Left forelimb (tissue), 1 donor: Measurements from ENCODE around the gene VAV3.

Source experiments
- DNase-seq: peaks from one replicate; pipeline ENCODE4 v3.0.0-alpha.2; 2018; ENCODE audit warnings: low spot score

The VAV3 gene

DNA sequence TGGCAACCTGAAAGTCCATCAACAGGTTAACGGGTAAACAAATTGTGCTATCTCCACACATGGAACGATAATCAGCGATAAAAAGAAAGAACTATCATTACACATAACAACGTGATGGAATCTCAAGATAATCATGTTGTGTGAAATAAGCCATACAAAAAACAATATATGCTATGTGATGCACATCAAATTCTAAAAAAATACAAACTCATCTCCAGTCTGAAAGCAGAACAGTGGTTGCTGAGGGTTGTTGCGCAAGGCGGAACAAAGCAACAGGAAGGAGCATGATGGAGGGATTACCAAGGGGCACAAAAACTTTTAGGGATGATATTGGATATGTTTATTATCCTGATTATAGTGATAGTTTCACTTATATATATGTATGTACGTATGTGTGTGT is 324.8 kb downstream of the VAV3 start:
- DNase-seq, result no peak

DNA sequence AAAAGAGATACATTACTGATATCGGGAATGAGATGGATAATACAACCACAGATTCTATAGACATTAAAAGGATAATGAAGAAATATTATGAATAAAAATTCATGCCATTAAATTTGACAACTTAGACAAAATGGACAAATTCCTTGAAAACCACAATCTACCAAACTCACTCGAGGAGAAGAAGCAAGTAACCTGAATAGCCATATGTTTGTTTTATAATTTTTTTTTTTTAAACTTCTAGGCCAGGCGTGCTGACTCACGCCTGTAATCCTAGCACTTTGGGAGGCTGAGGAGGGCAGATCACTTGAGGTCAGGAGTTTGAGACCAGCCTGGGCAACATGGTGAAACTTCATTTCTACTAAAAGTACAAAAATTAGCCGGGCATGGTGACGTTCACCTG is 327.9 kb downstream of the VAV3 start:
- DNase-seq, result no peak

DNA sequence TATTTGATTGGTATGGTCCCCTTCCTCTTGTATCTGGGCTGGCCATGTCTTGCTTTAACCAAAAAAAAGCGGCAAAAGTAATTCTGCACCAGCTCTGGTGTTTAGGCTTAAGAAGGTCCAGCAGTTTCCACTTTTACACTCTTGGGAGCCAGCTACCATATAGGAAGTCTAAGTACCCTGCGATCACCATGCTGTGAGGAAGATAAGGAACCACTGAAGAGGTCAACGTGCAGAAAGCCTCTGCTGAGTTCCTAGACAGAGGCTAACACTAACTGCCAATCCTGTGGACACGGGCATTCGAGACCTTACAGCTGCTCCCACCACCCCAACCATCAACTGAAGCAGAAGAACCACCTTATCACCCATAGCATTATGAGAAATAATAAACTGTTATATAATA is 331.4 kb downstream of the VAV3 start:
- no peak for DNase-seq

DNA sequence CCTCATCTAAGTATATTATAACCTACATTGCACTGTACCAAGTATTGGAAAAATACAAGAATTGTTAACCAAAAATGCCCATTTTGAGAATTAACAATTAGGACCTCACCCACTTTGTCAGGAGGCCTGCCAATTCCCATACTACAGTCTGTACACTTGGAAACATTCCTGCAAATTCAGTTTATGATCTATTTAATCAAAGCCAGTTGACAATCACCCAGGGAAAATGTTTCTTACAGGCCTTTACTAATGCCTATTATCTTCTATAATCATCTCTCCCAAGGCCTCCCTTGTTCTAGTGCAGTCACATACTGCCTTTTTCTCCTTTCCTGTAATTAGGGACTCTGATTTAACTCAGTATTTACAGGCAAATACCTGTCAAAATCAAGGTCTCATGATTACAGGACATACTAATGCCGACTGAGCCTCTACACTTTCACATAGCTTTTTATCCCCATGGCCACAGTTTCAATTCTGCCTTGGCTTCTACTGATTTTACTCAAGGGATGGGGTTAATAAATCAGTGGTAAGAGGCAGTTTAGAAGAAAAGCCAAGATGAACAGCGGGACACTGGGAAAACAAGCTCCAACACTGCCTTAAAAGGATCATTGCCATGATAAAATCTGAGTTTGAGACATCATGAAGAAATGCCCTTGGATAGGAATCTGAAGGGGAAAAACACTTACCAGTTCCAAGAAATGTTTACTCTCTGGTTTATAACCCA is 338.7 kb downstream of the VAV3 start:
- DNase-seq, result no peak

DNA sequence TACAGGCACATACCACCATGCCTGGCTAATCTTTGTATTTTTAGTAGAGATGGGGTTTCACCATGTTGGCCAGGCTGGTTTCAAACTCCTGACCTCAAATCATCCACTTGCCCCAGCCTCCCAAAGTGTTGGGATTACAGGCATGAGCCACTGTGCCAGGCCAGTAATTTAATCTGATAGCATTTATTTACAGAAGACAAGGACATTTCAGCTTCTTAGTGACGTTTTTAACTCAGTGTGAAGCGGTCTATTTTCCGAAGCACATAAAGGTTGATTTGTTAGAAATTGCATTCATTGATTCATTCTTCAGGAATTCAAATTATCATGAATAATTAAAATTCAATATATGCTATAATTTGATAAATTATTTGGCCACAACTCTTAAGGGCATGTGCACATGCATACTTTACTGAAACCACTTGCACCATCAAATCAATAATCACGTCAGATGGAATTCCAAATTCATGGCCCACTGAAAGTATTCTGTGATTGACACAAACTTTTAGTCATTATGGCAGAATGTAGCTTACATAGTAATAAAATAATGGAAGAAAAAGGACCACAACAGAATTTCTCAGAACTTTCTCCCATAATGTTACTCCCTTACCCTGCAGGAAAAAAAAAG is 339.5 kb downstream of the VAV3 start:
- DNase-seq, result no peak

DNA sequence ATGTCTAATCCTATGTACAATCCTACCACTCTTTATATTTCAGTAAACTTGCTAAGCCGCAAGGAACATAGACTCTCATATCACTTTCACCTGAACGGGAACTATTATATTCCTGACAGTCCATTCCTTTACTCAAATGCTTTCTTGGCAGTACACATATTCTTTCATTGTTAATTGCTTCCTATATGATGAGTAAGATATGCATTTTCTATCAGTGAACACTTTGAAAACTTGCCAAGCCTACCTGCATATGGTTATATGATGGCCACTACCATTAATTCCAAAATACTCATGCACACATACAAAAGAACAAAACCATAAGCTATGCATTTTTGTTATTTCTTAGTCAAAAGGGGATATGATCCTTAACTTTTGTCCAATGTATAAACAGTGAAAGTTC is 341.5 kb downstream of the VAV3 start:
- no peak for DNase-seq

DNA sequence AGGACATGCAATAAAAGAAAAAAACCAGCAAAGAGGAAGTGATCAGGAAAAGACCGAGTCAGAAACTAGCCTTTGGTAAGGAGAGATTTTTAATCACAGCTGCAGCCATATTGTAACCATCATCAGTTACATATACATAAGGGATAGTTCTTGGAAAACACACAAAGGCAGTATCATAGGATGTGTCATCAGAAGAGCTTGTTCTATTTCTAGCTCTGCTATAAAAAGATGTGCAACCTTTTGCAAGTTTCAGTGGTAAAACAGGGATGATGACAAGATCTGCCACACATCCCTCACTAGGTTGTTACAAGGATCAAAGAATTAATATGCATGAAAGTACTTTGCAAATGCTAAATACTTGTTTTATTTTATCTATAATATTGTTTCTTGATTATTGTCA is 342.0 kb downstream of the VAV3 start:
- no peak for DNase-seq

DNA sequence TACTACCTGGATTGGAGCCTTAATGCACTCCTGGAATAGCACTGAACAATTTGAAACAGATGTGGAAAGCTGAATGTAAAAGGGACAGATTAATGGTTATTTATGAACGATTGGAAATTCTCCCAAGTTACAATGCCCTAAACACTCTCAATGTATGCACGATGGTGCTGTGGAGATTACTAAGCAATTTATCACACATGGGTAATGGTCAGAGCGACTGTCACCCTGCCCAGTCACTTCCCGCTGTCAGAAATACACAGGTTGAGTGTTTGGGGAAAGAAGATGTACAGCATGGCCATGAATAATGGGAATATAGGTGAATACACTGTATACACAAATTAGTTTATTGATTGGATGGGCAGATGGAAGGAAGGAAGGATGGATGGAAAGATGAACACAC is 342.4 kb downstream of the VAV3 start:
- no peak for DNase-seq

DNA sequence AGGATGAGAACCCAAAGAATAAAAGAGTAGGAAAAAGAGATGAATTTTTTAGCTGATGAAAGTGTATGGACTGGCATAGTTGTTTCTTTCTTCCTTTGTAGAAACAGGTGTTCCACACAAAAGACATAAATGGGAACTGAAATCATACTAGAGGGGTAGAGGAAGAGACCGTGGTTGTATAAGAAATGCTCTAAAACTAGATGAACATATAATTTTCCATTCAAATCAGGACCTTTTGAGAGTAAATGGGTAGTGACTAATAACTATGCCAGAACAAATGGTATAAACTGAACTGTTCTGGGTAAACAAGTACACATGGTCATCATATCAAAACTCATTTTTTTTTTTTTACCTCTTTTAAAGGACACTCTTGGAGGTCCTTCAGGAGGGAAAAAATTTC is 344.2 kb downstream of the VAV3 start:
- DNase-seq, result no peak

DNA sequence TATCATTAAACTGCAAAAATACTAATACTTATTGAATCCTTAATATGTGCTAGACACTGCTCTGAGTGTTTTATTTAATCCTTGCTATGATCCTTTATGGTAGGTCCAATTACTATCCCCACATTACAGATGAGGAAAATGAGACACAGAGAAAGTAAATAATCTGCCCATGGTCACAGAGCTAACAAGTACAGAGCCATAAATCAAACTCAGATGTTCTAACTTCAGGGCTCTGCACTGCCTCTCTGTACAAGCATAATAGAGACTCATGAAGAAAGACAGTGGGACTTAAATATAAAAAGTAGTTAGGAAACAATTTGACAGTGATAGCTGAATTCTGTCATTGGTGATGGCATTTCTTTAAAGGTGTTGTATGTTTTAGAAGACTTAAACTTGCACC is 346.4 kb downstream of the VAV3 start:
- no peak for DNase-seq

DNA sequence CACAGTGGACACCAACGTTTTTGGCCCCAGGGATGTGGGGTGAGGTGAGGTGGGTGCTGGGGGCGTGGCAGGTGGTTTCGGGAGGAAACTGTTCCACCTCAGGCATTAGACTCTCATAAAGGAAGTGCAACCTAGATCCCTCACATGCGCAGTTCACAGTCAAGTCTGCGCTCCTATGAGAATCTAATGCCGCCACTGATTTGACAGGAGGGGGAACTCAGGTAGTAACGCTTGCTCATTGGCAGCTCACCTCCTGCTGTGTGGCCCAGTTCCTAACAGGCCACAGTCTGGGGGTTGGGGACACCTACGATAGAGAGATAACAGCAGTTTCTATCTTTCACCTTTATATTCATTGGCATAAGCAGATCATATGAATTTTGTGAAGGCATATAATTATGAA is 347.1 kb downstream of the VAV3 start:
- no peak for DNase-seq

DNA sequence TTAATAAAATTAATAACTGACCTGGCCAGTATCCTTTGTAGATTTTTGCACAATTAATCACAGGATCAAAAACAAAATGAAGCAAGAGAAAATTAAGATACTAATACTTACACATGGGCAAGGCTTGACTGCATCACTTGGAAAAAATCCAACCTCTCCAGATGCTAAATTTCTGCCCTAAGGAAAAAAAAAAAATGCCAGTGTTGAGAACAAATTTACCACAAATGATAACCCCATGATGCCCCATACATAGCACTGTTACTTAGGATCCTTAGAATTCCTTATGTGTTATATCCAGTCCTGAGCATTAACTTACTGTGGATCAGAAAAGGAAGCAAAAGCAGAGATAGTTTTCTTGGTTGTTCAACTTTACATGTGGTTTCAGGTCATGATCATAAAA is 347.5 kb downstream of the VAV3 start:
- DNase-seq, result no peak

DNA sequence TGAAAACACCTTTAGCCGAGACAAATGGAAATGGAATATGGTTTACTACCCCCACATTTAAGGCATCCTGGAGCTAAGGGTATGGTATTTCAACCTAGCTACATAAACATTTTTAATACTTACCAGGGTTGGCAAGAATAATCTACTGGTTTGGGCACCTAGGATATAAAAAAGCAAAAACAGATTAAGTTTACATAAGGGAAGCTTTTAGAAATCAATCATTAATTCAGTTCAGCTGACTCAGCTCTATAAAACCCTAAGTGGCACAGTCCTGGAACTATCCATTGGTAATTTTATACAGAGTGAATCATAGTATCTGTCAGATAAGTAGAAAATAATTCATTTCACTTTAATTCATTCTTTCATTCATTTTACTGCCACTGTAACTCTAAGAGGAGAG is 355.2 kb downstream of the VAV3 start:
- DNase-seq, result no peak

DNA sequence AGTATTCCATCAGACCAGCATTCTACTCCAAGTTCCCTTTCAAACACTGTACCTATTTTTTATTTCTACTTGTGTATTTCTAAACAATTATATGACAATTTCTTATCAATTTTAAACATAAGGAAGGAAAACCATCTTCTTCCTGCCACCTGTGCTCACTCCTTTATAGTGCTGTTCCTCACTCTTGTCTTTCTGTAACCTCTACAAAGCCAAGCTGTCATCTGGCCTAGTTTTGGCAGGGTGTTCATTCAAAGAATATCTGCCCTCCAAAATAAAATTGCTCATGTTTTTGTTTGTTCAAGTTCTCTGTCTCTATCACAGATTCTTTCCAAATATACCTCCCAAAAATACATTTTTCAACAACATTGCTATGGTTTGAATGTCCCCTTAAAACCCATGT is 360.2 kb downstream of the VAV3 start:
- DNase-seq, result no peak

DNA sequence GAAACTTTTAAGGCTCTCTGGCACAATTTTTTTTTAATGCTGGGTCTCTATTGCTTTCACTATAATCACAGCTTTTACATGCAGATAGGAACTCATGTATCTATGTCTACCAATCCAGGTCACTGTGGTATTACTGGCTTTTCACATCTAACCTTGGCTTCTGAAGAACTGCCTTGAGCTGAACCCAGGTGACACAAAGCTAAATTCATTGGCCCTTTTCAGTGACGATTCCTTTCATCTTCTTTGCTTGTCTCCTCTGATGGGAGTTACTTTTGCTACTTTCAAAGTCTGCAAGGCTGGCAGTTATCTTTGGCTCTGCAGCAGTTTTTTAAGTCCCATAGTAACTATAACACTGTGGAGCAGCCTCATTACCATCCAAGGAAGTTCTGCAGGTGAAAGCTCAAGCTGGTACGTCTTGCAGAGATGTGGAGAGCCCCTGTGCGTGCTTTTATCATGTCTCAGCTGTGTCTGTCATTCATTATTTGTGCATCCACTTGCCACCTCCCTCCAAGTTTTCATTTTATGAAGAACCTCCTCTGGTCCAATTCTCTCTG is 364.3 kb downstream of the VAV3 start:
- no peak for DNase-seq

DNA sequence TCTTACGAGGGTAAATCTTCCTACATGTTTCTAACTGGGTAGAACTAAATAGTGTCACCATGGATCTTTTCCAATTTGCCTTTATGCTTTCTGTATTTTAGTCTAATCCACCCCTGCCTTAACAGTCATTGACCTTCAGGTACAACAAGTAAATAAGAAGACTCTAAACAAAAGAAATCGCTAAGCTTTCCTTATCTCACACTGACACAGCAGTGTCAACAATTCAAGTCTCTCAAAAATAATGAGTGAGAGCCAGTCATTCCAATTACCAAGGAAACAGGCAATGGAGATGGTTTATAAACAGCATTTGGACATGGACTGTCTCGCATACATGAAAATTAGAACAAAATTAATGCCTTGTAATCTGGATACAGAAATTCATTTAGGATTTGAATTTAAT is 365.8 kb downstream of the VAV3 start:
- DNase-seq, result no peak

DNA sequence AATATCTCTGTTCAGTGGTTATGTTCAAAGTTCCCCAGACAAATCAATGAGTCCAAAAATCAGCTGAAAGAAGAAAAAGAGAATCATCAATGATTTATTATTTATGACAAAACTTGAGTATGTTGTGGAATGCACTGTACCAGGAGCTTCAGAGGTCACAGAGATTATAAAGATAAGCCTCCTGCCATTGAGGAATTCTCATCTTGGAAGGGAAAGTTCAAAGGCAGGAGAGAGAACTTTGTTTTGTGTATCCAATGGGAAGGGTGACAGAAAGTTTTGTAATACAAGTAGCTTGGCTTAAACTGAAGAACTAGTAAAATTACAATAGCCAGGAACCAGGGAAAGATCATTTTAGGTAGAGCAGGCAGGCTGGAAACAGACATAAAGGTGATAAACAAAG is 367.7 kb downstream of the VAV3 start:
- no peak for DNase-seq

DNA sequence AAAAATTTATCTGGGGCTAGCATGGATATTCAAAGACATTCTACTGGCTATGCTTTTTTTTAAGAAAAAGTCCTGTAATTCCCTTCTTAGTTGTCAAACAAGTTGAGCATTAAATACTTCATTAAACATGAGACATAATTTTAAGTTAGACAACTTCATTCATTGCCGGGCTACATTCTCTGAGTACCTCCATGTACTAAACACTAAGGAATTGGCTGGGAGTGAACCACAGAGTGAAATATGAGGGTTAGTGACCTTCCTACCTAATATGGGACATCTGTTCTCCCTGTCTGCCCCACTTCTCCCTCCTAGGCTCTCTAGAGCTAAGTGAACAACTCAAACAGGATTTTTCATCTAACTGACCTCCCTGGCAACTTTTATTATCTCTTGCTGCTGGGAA is 370.4 kb downstream of the VAV3 start:
- no peak for DNase-seq

DNA sequence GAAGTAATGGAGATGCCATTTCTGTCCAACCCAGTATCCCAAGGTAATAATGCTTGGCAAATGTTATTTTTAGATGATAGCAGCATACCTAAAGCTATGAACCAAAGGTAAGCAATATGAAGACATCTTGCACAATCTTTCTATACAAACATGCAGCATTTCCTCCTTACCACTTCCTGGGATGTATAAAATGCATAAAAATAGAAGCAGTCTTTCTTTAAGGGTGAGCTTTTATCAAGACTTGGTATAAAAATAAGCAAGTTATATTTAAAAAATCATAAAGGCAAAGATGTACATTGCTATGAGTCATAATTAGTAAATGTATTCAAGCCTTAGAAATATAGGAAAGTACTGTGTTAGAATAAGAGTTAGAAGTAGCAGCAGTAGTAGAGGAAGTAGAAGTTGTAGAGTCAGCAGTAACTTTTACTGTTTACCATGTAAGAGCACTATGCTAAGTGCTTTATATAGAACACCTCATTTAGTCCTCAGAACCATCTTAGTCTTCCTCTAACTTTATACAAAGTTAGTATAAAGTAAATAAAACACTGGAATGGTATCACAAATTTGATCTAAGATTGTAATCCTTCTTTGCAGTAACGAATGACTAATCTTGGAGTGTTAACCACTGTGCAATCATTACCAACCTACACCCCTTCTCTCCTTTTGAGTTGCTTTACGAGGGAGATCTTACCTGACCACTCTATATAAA is 371.3 kb downstream of the VAV3 start:
- DNase-seq, result no peak

DNA sequence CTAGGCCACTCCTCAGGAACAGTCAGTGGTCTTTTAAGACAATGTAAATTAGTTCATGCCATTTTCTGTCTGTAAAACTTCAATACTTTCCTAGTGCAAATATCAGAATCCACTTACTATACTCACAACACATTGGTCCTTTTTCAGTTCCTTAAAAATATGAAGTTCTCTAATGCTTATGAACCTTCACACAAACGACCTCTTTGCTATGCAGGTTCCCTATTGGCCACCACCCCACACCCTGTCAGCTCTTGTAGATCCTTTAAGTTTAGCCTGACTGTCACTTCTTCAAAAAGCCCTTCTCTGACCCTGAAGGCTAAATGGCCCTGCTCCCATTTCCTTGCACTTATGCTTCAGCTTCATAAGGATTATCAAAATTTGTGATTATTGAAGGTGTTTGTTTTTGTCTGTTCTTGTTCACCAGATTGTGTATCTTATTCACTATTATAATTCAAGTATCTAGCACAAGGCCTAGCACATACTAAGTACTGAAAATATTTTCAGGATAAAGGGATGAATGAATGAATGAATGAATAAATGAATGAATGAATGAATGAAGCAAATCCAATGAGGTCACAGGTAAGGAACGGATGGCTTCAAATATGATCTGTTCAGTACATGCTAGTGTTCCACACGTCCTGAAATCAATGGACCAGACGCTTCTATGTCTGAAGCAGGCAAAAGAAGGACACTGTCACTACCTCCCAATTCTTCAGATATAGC is 373.9 kb downstream of the VAV3 start:
- no peak for DNase-seq

DNA sequence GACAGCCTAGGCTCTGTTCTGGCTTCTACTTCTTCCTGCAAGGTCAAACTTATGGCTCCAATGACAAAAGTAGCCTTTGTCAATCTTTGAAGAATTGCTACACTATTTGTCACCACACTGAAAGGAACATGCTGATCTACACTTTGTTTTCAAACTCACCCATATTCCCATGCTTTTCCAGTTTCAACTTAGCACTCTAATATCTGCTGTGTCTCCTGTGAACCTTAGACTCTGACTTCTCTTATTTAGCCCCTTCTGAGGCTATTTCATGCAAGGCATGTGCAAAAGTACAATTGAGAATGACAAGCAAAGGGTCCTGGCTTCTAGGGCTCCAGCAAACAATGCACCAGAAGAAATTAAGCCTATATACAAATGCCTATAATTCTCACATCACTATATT is 374.9 kb downstream of the VAV3 start:
- no peak for DNase-seq

DNA sequence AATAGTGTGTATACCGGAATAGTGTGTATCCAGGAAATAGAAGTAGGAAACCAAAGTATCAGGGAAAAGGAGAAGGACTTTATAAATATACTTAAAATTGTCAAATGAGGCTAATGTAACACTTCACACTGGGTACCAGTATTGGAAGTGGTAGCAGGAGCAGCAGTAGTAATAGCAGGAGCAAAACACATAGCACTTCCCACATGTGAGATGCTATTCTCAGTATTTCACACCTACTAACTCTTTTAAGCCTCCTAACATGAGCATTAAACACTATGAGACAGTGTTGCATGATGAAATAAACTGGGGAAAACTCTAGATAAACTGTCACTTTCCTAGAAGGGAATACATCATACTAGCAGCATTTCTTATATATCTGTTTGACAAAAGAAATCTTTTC is 376.7 kb downstream of the VAV3 start:
- DNase-seq, result no peak

DNA sequence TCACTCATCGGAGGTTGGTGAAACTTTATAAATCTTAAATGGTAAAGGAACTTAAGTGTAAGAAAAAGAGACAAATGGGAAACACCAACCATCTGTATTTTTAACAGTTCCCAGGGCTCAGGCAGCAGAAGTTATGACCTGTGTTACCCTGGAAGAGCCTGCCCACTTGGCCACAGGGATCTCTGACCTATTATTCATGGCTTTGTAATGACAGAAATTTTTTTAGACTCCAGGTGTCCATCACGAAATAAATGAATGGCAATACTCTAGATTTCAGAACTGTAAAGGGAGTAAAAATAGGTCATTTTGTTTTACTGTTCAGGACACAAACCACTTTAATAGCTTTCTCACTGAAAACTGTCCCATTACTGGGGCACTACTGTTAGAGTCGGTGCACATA is 389.8 kb downstream of the VAV3 start:
- DNase-seq, result no peak
